Keratinocyte (primary cell): Measurements from ENCODE around the gene VOPP1. TPM values are rescaled to one million over a fixed set of nuclear protein-coding genes. Genes with fewer than 3 reads are reported as not detected.

Experiments
- DNase-seq: peaks from one replicate; pipeline ENCODE4 v3.0.0-alpha.2; 2011; ENCODE audit warnings: low read depth, missing footprints, low spot score
- FAIRE-seq: peaks from 2 replicates; lab custom pipeline; 2011; peaks lifted over from hg19 to GRCh38; lab: Jason Lieb, UNC
- H2AFZ ChIP-seq: 2 replicates; pipeline ENCODE4 v1.6.0; 2012; ENCODE audit warnings: low read length, control low read depth, inconsistent platforms; ENCODE audit not compliant: control insufficient read depth
- H3K27ac ChIP-seq: 2 replicates; pipeline ENCODE4 v1.5.1; 2011; ENCODE audit warnings: low read length; ENCODE audit not compliant: control insufficient read depth, insufficient read depth
- H3K27me3 ChIP-seq: 3 replicates; pipeline ENCODE4 v1.6.0; 2011; ENCODE audit warnings: low read length; ENCODE audit not compliant: control insufficient read depth, insufficient read depth; ENCODE audit errors: extremely low read depth
- H3K36me3 ChIP-seq, 2 experiments: 2 replicates in 1 of 2; 3 replicates in 1 of 2; pipeline ENCODE4 v1.5.1; 2011; ENCODE audit warnings: low read length in 2 of 2, mild to moderate bottlenecking in 1 of 2; ENCODE audit not compliant: control insufficient read depth in 2 of 2, insufficient read depth in 2 of 2; ENCODE audit errors: extremely low read depth in 1 of 2
- H3K4me1 ChIP-seq: 3 replicates; pipeline ENCODE4 v1.5.1; 2011; ENCODE audit warnings: low read length; ENCODE audit not compliant: control insufficient read depth, insufficient read depth; ENCODE audit errors: extremely low read depth
- H3K4me2 ChIP-seq: 3 replicates; pipeline ENCODE4 v1.6.0; 2011; ENCODE audit warnings: low read depth, low read length; ENCODE audit not compliant: control insufficient read depth, insufficient read depth; ENCODE audit errors: extremely low read depth
- H3K4me3 ChIP-seq, 3 experiments: fragments of 200-600 bp in 1 of 3; sonication (generic) in 1 of 3; 2 replicates in 2 of 3; 3 replicates in 1 of 3; pipeline ENCODE4 v1.5.1; 2011 to 2016; ENCODE audit warnings: low read length in 3 of 3, mild to moderate bottlenecking in 3 of 3, control low read depth in 2 of 3, inconsistent platforms in 1 of 3, low read depth in 1 of 3, mixed read lengths in 1 of 3, mixed run types in 1 of 3, moderate library complexity in 1 of 3; ENCODE audit not compliant: control insufficient read depth in 2 of 3, insufficient read depth in 2 of 3; ENCODE audit errors: extremely low read depth in 1 of 3
- H3K79me2 ChIP-seq: 2 replicates; pipeline ENCODE4 v1.6.0; 2012; ENCODE audit warnings: low read length; ENCODE audit not compliant: control insufficient read depth, insufficient read depth
- H3K9ac ChIP-seq: 3 replicates; pipeline ENCODE4 v1.6.0; 2011; ENCODE audit warnings: low read length; ENCODE audit not compliant: control insufficient read depth, insufficient read depth; ENCODE audit errors: extremely low read depth
- H3K9me1 ChIP-seq: 3 replicates; pipeline ENCODE4 v1.6.0; 2011; ENCODE audit warnings: low read length; ENCODE audit not compliant: control insufficient read depth, insufficient read depth; ENCODE audit errors: extremely low read depth
- H3K9me3 ChIP-seq: 2 replicates; pipeline ENCODE4 v1.5.1; 2012; ENCODE audit warnings: low read depth, low read length; ENCODE audit not compliant: control insufficient read depth
- H4K20me1 ChIP-seq: 3 replicates; pipeline ENCODE4 v1.6.0; 2011; ENCODE audit warnings: low read length; ENCODE audit not compliant: control insufficient read depth, insufficient read depth; ENCODE audit errors: extremely low read depth
- CTCF ChIP-seq, 3 experiments: IDR thresholded peaks in 1 of 3; conservative IDR thresholded peaks in 1 of 3; optimal IDR thresholded peaks in 1 of 3; 2 replicates in 2 of 3; 3 replicates in 1 of 3; pipeline versions ENCODE3 to v1.5.1; 2011; ENCODE audit warnings: low read length in 3 of 3, mild to moderate bottlenecking in 3 of 3, moderate library complexity in 2 of 3, control low read depth in 1 of 3, inconsistent platforms in 1 of 3; ENCODE audit not compliant: insufficient read depth in 2 of 3; ENCODE audit errors: extremely low read depth in 1 of 3
- EZH2 ChIP-seq: IDR thresholded peaks from one replicate; pipeline ENCODE4 v1.6.1; 2012; ENCODE audit warnings: inconsistent platforms, mild to moderate bottlenecking, low read length, moderate library complexity
- dilution Hi-C: fragments of 300-500 bp; cut with MboI; formaldehyde crosslinking; loops from one replicate; pipeline ENCODE4 v1.7.0; 2020; ENCODE audit warnings: low sequenced_read_pairs; ENCODE audit not compliant: extremely low pct_ligation_motif_present
- polyA plus RNA-seq, 5 experiments: library from polyadenylated mRNA; depleted of rRNA in 3 of 5; stranded (reverse) in 3 of 5; stranded (forward) in 1 of 5; unstranded in 1 of 5; fragments of >200 nt; gene quantifications; 1 replicate in 1 of 5; 2 replicates in 3 of 5; 3 replicates in 1 of 5; pipeline versions ENCODE4 v1.2.1 to v1.2.3, GENCODE V29; 2011 to 2012; ENCODE audit warnings: missing spikeins in 2 of 5, low read depth in 1 of 5, low replicate concordance in 1 of 5

The VOPP1 gene
- polyA plus RNA-seq, 1 donor (not counting 4 experiments of a cell fraction or from before 2014, with no cell fraction given), result 49.2 TPM

- Histone ChIP-seq H3K36me3 (no peaks in the 10 kb centered on the region), H3K27me3 (no peaks in the 10 kb centered on the region), H3K9me3 (no peaks in the 10 kb centered on the region), H3K4me1 (peaks cover 46% of the 10 kb centered on the region), H2AFZ (no peak overlapping the region), H4K20me1 (peaks cover 25% of the 10 kb centered on the region), H3K79me2 (peaks cover 76% of the 10 kb centered on the region), H3K9me1 (no peaks in the 10 kb centered on the region), H3K4me2 (no peak overlapping the region), H3K9ac (no peak overlapping the region), H3K4me3 (no peak overlapping the region), H3K27ac (no peak overlapping the region)
- TF ChIP-seq CTCF (optimal IDR thresholded peaks at IDR 0.05 in 1 of 3, IDR thresholded peaks at IDR 0.05 in 1 of 3, conservative IDR thresholded peaks at IDR 0.05 in 1 of 3; ENCODE audit: extremely low read depth in 1 of 3, insufficient read depth in 2 of 3, low read length in 3 of 3) (no peak), EZH2 (no peak)
- dilution Hi-C loops, result no loop called here
- no peak for DNase-seq
- FAIRE-seq, result no peak
These were observed 35.5 kb downstream of the VOPP1 start for GRCh38 chr7:55536619-55537457.

GRCh38 chr7:55535617-55536016 lies 36.7 kb downstream of the VOPP1 start:
- Histone ChIP-seq H3K36me3 (no peaks in the 10 kb centered on the region), H2AFZ (no peak overlapping the region), H3K9me3 (no peaks in the 10 kb centered on the region), H3K27me3 (no peaks in the 10 kb centered on the region), H3K4me3 (no peak overlapping the region), H3K4me1 (peaks cover 48% of the 10 kb centered on the region), H3K4me2 (no peak overlapping the region), H3K9me1 (no peaks in the 10 kb centered on the region), H3K9ac (no peak overlapping the region), H4K20me1 (peaks cover 28% of the 10 kb centered on the region), H3K27ac (no peak overlapping the region), H3K79me2 (peaks cover 75% of the 10 kb centered on the region)
- no peak for TF ChIP-seq CTCF (optimal IDR thresholded peaks at IDR 0.05 in 1 of 3, IDR thresholded peaks at IDR 0.05 in 1 of 3, conservative IDR thresholded peaks at IDR 0.05 in 1 of 3; ENCODE audit: extremely low read depth in 1 of 3, insufficient read depth in 2 of 3, low read length in 3 of 3)
- TF ChIP-seq EZH2, result no peak
- dilution Hi-C loops, result no loop called here
- FAIRE-seq (no peak), DNase-seq (no peak)
